ENCODE results near the gene SMAD7.

SMAD7 gene

GRCh38 chr18:48982266-48982665, 31.5 kb upstream of the SMAD7 start:
- Mint-ChIP-seq H3K36me3 (ENCODE audit: low read depth) (no peaks in the 10 kb centered on the region), H3K27ac (no peak overlapping the region), H3K4me1 (peaks cover 25% of the 10 kb centered on the region), H3K4me3 (no peak overlapping the region), H3K27me3 (ENCODE audit: low read depth, poor library complexity) (peaks cover 11% of the 10 kb centered on the region), H3K9me3 (no peaks in the 10 kb centered on the region)
- no peak for TF ChIP-seq CTCF (IDR thresholded peaks at IDR 0.05)
- DNase-seq, result no peak

- no peak for DNase-seq
- no peak overlapping the region for H3K4me3 Mint-ChIP-seq
- H3K9me3 Mint-ChIP-seq, result no peaks in the 10 kb centered on the region
- no peak overlapping the region for H3K27ac Mint-ChIP-seq
- no peaks in the 10 kb centered on the region for H3K36me3 Mint-ChIP-seq (ENCODE audit: low read depth)
- peaks cover 15% of the 10 kb centered on the region for H3K27me3 Mint-ChIP-seq (ENCODE audit: low read depth, poor library complexity)
- TF ChIP-seq CTCF (IDR thresholded peaks at IDR 0.05), result no peak
- peaks cover 29% of the 10 kb centered on the region for H3K4me1 Mint-ChIP-seq
Observed at GRCh38 chr18:48979944-48980890, 29.5 kb upstream of the SMAD7 start.

- H3K4me3 Mint-ChIP-seq, result no peak overlapping the region
Observed at GRCh38 chr18:48977914-48978313, 27.1 kb upstream of the SMAD7 start.

GRCh38 chr18:48975817-48976649, 25.3 kb upstream of the SMAD7 start:
- no peaks in the 10 kb centered on the region for H3K36me3 Mint-ChIP-seq (ENCODE audit: low read depth)
- peak; percentile 72 for DNase-seq
- peak overlapping the region; percentile 85 for H3K4me3 Mint-ChIP-seq
- no peak for TF ChIP-seq CTCF (IDR thresholded peaks at IDR 0.05)
- peaks cover 25% of the 10 kb centered on the region for H3K27me3 Mint-ChIP-seq (ENCODE audit: low read depth, poor library complexity)
- no peaks in the 10 kb centered on the region for H3K9me3 Mint-ChIP-seq
- no peak overlapping the region for H3K27ac Mint-ChIP-seq
- H3K4me1 Mint-ChIP-seq, result peaks cover 44% of the 10 kb centered on the region

More at GRCh38 chr18:48977914-48978313, 27.1 kb upstream of the SMAD7 start:
- no peak for DNase-seq
- Mint-ChIP-seq H3K9me3 (no peaks in the 10 kb centered on the region), H3K36me3 (ENCODE audit: low read depth) (no peaks in the 10 kb centered on the region), H3K4me1 (peaks cover 41% of the 10 kb centered on the region), H3K27me3 (ENCODE audit: low read depth, poor library complexity) (peaks cover 20% of the 10 kb centered on the region), H3K27ac (no peak overlapping the region)
- no peak for TF ChIP-seq CTCF (IDR thresholded peaks at IDR 0.05)

GRCh38 chr18:48975120-48975816, 24.5 kb upstream of the SMAD7 start:
- Mint-ChIP-seq H3K4me3 (peak overlapping the region; percentile 84), H3K36me3 (ENCODE audit: low read depth) (no peaks in the 10 kb centered on the region), H3K4me1 (peaks cover 44% of the 10 kb centered on the region), H3K27me3 (ENCODE audit: low read depth, poor library complexity) (peaks cover 26% of the 10 kb centered on the region), H3K9me3 (no peaks in the 10 kb centered on the region), H3K27ac (peak overlapping the region; percentile 19)
- DNase-seq, result no peak
- TF ChIP-seq CTCF (IDR thresholded peaks at IDR 0.05), result no peak
